Thyroid gland (tissue), 4 donors: Measurements from ENCODE around the gene CAPRIN1.

Experiments
- POLR2A ChIP-seq, 2 donors: fragments of 450-650 bp; IDR thresholded peaks; one replicate each; pipeline ENCODE4 v1.6.1; 2017; ENCODE audit warnings: antibody characterized with exemption in 2 of 2, mild to moderate bottlenecking in 2 of 2, moderate library complexity in 1 of 2
- TF ChIP-seq, protein P1 (sequence below), 6 experiments: fragments of 200-600 bp in 3 of 6; fragments of 450-650 bp in 3 of 6; sonication (generic) in 3 of 6; IDR thresholded peaks; one replicate each; pipeline ENCODE4 v1.5.1; 2016 to 2019; ENCODE audit warnings: antibody characterized with exemption in 6 of 6, mild to moderate bottlenecking in 2 of 6, inconsistent platforms in 1 of 6, moderate library complexity in 1 of 6

DNA sequence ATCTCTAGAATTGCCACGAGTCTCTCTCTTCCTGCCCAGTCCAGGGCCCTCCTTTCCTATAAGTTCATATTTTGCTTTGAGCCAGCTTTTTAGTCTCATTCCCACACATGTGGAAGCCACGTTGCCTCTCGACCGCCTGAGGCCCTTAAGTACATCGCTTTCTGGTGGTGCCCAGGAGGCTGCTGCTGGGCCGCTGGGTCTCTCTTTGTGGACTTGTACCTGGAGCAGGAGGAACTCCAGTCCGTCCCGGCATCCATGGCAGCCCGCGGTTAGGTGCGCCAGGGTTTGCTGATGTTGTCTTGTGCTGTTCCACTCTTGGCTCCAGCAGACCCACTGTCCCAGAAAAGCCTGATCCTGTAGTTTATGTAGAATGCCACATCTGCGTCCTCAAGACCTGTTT, 94.9 kb downstream of the CAPRIN1 start:
- no peak for TF ChIP-seq POLR2A (IDR thresholded peaks at IDR 0.05)
- TF ChIP-seq, protein P1, sequence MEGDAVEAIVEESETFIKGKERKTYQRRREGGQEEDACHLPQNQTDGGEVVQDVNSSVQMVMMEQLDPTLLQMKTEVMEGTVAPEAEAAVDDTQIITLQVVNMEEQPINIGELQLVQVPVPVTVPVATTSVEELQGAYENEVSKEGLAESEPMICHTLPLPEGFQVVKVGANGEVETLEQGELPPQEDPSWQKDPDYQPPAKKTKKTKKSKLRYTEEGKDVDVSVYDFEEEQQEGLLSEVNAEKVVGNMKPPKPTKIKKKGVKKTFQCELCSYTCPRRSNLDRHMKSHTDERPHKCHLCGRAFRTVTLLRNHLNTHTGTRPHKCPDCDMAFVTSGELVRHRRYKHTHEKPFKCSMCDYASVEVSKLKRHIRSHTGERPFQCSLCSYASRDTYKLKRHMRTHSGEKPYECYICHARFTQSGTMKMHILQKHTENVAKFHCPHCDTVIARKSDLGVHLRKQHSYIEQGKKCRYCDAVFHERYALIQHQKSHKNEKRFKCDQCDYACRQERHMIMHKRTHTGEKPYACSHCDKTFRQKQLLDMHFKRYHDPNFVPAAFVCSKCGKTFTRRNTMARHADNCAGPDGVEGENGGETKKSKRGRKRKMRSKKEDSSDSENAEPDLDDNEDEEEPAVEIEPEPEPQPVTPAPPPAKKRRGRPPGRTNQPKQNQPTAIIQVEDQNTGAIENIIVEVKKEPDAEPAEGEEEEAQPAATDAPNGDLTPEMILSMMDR (IDR thresholded peaks at IDR 0.05), result no peak
